ENCODE measurements around the gene EEF2K. TPM values are rescaled to one million over a fixed set of nuclear protein-coding genes. Genes with fewer than 3 reads are reported as not detected.
A peak's percentile ranks its signal among the peaks of the same experiment; 100 is the strongest.

Gene EEF2K
- polyA plus RNA-seq, 1 experiment: 9.6 TPM

- Histone ChIP-seq H3K27me3 (ENCODE audit: control insufficient read depth, insufficient read depth, low read length) (peaks cover 5% of the 10 kb centered on the region), H3K4me3 (ENCODE audit: low read depth, low read length) (no peak overlapping the region), H3K9me3 (ENCODE audit: control insufficient read depth, insufficient read depth, low read length) (no peaks in the 10 kb centered on the region), H3K27ac (ENCODE audit: low read depth, low read length) (no peak overlapping the region)
- TF ChIP-seq CTCF (IDR thresholded peaks at IDR 0.05; ENCODE audit: low read depth, low read length): peak; percentile 93
- POLR2A ChIA-PET: interaction anchor here (1.0 kb wide), 1 partner anchor 236 kb away, joined by 3 read pairs; no protein-coding TSS in a partner anchor
- CTCF ChIA-PET: interaction anchor here (0.5 to 5.2 kb wide), 46 partner anchors 9 to 543 kb away, joined by 3 to 187 read pairs (median 5); partner anchors contain the start of genes MOSMO, PDZD9 and UQCRC2
- peak; percentile 86 for DNase-seq (ENCODE audit: low read depth, low spot score)
Measured at GRCh38 chr16:22188595-22189442, 17.3 kb upstream of the EEF2K start.

GRCh38 chr16:22189473-22190080, 16.5 kb upstream of the EEF2K start:
- no peaks in the 10 kb centered on the region for H3K9me3 ChIP-seq (ENCODE audit: control insufficient read depth, insufficient read depth, low read length)
- H3K4me3 ChIP-seq (ENCODE audit: low read depth, low read length): peak overlapping the region; percentile 64
- H3K27ac ChIP-seq (ENCODE audit: low read depth, low read length): no peak overlapping the region
- no peak for TF ChIP-seq CTCF (IDR thresholded peaks at IDR 0.05; ENCODE audit: low read depth, low read length)
- POLR2A ChIA-PET: no interaction called here
- peaks cover 5% of the 10 kb centered on the region for H3K27me3 ChIP-seq (ENCODE audit: control insufficient read depth, insufficient read depth, low read length)
- CTCF ChIA-PET: interaction anchor here (0.7 to 5.2 kb wide), 24 partner anchors 9 to 543 kb away, joined by 3 to 187 read pairs (median 6); partner anchors contain the start of genes MOSMO, PDZD9 and UQCRC2
- no peak for DNase-seq (ENCODE audit: low read depth, low spot score)

GRCh38 chr16:22190081-22190775, 15.8 kb upstream of the EEF2K start:
- POLR2A ChIA-PET: interaction anchor here (1.8 to 2.4 kb wide), 2 partner anchors 16 to 183 kb away, joined by 6 to 10 read pairs; partner anchors contain the start of genes EEF2K and MOSMO
- CTCF ChIA-PET: interaction anchor here (1.1 to 5.2 kb wide), 7 partner anchors 91 to 241 kb away, joined by 3 to 187 read pairs (median 25); partner anchors contain the start of genes MOSMO and PDZD9
- no peak overlapping the region for H3K27ac ChIP-seq (ENCODE audit: low read depth, low read length)

More at GRCh38 chr16:22190081-22190775, 15.8 kb upstream of the EEF2K start:
- Histone ChIP-seq H3K4me3 (ENCODE audit: low read depth, low read length) (peak overlapping the region; percentile 64), H3K27me3 (ENCODE audit: control insufficient read depth, insufficient read depth, low read length) (no peaks in the 10 kb centered on the region), H3K9me3 (ENCODE audit: control insufficient read depth, insufficient read depth, low read length) (no peaks in the 10 kb centered on the region)
- DNase-seq (ENCODE audit: low read depth, low spot score): peak; percentile 100
- no peak for TF ChIP-seq CTCF (IDR thresholded peaks at IDR 0.05; ENCODE audit: low read depth, low read length)
